Hepatocyte (in vitro differentiated cells): ENCODE measurements around the gene GRIN2C. TPM values are rescaled to one million over a fixed set of nuclear protein-coding genes. Genes with fewer than 3 reads are reported as not detected.

Source experiments
- DNase-seq: peaks from one replicate; pipeline ENCODE4 v3.0.0-alpha.2; 2016; ENCODE audit warnings: low spot score
- H2AFZ ChIP-seq: fragments of 200-600 bp; sonication (generic); 2 replicates; pipeline ENCODE4 v1.6.0; 2016; ENCODE audit warnings: antibody characterized with exemption, mild to moderate bottlenecking
- H3K27ac ChIP-seq: fragments of 200-600 bp; sonication (generic); 2 replicates; pipeline ENCODE4 v1.5.1; 2016; ENCODE audit warnings: mild to moderate bottlenecking
- H3K27me3 ChIP-seq: fragments of 200-600 bp; sonication (generic); 2 replicates; pipeline ENCODE4 v1.6.1; 2016
- H3K36me3 ChIP-seq: fragments of 200-600 bp; sonication (generic); replicated peaks from 2 replicates; pipeline ENCODE4 v1.5.1; 2016; ENCODE audit warnings: low read depth; ENCODE audit not compliant: insufficient read depth
- H3K4me1 ChIP-seq: fragments of 200-600 bp; sonication (generic); 2 replicates; pipeline ENCODE4 v1.5.1; 2016; ENCODE audit warnings: mild to moderate bottlenecking, moderate library complexity; ENCODE audit not compliant: insufficient read depth
- H3K4me2 ChIP-seq: fragments of 200-600 bp; sonication (generic); 2 replicates; pipeline ENCODE4 v1.6.0; 2016
- H3K4me3 ChIP-seq: fragments of 200-600 bp; sonication (generic); 2 replicates; pipeline ENCODE4 v1.5.1; 2016; ENCODE audit warnings: mild to moderate bottlenecking
- H3K79me2 ChIP-seq: fragments of 200-600 bp; sonication (generic); 2 replicates; pipeline ENCODE4 v1.6.0; 2017; ENCODE audit warnings: mild to moderate bottlenecking
- H3K9me2 ChIP-seq: fragments of 200-600 bp; sonication (generic); replicated peaks from 2 replicates; pipeline ENCODE4 v1.6.0; 2017; ENCODE audit warnings: mild to moderate bottlenecking; ENCODE audit not compliant: insufficient read depth
- H3K9me3 ChIP-seq: fragments of 200-600 bp; sonication (generic); 2 replicates; pipeline ENCODE4 v1.5.1; 2016; ENCODE audit warnings: low read depth, mild to moderate bottlenecking
- H4K20me1 ChIP-seq: fragments of 200-600 bp; sonication (generic); 2 replicates; pipeline ENCODE4 v1.6.0; 2016; ENCODE audit warnings: mild to moderate bottlenecking; ENCODE audit not compliant: insufficient read depth, poor library complexity, severe bottlenecking
- CTCF ChIP-seq: fragments of 200-600 bp; sonication (generic); IDR thresholded peaks from 2 replicates; pipeline ENCODE4 v1.5.1; 2016; ENCODE audit warnings: antibody characterized with exemption, mild to moderate bottlenecking; ENCODE audit not compliant: poor library complexity
- EZH2 ChIP-seq: fragments of 200-600 bp; sonication (generic); IDR thresholded peaks from 2 replicates; pipeline ENCODE4 v1.6.1; 2016; ENCODE audit warnings: antibody characterized with exemption, mild to moderate bottlenecking, borderline replicate concordance
- EZH2phosphoT487 ChIP-seq: fragments of 200-600 bp; sonication (generic); IDR thresholded peaks from one replicate; pipeline ENCODE4 v1.6.1; 2018; ENCODE audit warnings: antibody characterized with exemption, mild to moderate bottlenecking, low read depth, moderate library complexity; ENCODE audit not compliant: unreplicated experiment, severe bottlenecking
- WGBS: methylation state at CpG from one replicate; pipeline ENCODE4 v1.1.6; 2016; ENCODE audit warnings: low lambda C conversion rate; ENCODE audit errors: missing lambda C conversion rate; 5-methylcytosine and 5-hydroxymethylcytosine counted together
- polyA plus RNA-seq: library from polyadenylated mRNA; unstranded; fragments of >200 nt; fragmentation: Nextera tagmentation; extraction: Ambion mirVana; gene quantifications from 2 replicates; pipeline ENCODE4 v1.2.1, GENCODE V29; 2016
- total RNA-seq: library from RNA; depleted of rRNA; stranded (reverse); fragments of >200 nt; gene quantifications from 2 replicates; pipeline ENCODE4 v1.2.3, GENCODE V29; 2014

Gene GRIN2C
- total and polyA plus RNA-seq, 2 experiments from 2014 or later: 0.27 TPM; not detected in 1

GRCh38 chr17:74890554-74890953, 30.9 kb upstream of the GRIN2C start:
- no peaks in the 10 kb centered on the region for H3K9me3 ChIP-seq
- H3K4me3 ChIP-seq: no peak overlapping the region
- WGBS: 91% methylated on average over 7 of the region's 7 CpGs
- no peaks in the 10 kb centered on the region for H3K36me3 ChIP-seq
- no peak for DNase-seq
- no peak overlapping the region for H3K27ac ChIP-seq
- H3K4me2 ChIP-seq: no peak overlapping the region
- H2AFZ ChIP-seq: no peak overlapping the region
- no peaks in the 10 kb centered on the region for H3K9me2 ChIP-seq
- TF ChIP-seq CTCF: no peak
- TF ChIP-seq EZH2: no peak
- no peak for TF ChIP-seq EZH2phosphoT487
- peaks cover 32% of the 10 kb centered on the region for H3K27me3 ChIP-seq
- peaks cover 9% of the 10 kb centered on the region for H3K4me1 ChIP-seq
- no peaks in the 10 kb centered on the region for H4K20me1 ChIP-seq
- no peaks in the 10 kb centered on the region for H3K79me2 ChIP-seq

- Histone ChIP-seq H3K4me2 (no peak overlapping the region), H3K4me1 (peaks cover 5% of the 10 kb centered on the region), H3K9me2 (no peaks in the 10 kb centered on the region), H3K9me3 (no peaks in the 10 kb centered on the region), H3K4me3 (no peak overlapping the region), H2AFZ (no peak overlapping the region), H4K20me1 (no peaks in the 10 kb centered on the region), H3K79me2 (no peaks in the 10 kb centered on the region), H3K36me3 (no peaks in the 10 kb centered on the region), H3K27me3 (peaks cover 14% of the 10 kb centered on the region), H3K27ac (no peak overlapping the region)
- WGBS: 62% methylated on average over 13 of the region's 13 CpGs
- no peak for DNase-seq
- TF ChIP-seq CTCF: no peak
Observed at GRCh38 chr17:74888469-74888868, 28.8 kb upstream of the GRIN2C start.

- no peaks in the 10 kb centered on the region for H3K27me3 ChIP-seq
- 80% methylated on average over 15 of the region's 15 CpGs for WGBS
Observed at GRCh38 chr17:74883241-74883745, 23.6 kb upstream of the GRIN2C start.

More at GRCh38 chr17:74883241-74883745, 23.6 kb upstream of the GRIN2C start:
- Histone ChIP-seq H2AFZ (no peak overlapping the region), H3K4me1 (no peaks in the 10 kb centered on the region), H3K4me3 (no peak overlapping the region), H3K9me3 (no peaks in the 10 kb centered on the region), H3K79me2 (no peaks in the 10 kb centered on the region), H3K4me2 (no peak overlapping the region), H3K36me3 (no peaks in the 10 kb centered on the region), H3K27ac (no peak overlapping the region), H3K9me2 (no peaks in the 10 kb centered on the region), H4K20me1 (no peaks in the 10 kb centered on the region)
- TF ChIP-seq EZH2phosphoT487 (no peak), EZH2 (no peak), CTCF (no peak)
- DNase-seq: no peak
